ENCODE data around the gene ATP9A. TPM values are rescaled to one million over a fixed set of nuclear protein-coding genes. Genes with fewer than 3 reads are reported as not detected.

Gene ATP9A
- total RNA-seq, 2 experiments from 2014 or later = 0.11 to 0.19 TPM

DNA sequence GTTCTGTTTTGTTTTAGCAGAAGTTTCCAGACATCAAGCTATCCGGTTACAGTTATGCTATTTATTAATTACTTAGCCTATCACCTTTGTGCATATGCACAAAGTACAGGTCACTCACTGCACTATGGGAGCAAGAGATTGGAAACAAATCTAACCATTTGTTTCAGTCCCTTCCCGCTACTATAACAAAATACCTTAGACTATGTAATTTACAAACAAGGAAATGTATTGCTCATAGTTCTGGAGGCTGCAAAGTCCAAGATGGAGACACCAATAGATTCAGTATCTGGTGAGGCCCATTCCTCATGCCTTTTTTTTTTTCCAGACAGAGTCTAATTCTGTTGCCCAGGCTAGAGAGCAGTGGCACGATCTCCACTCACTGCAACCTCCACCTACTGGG lies 35.1 kb downstream of the ATP9A start:
- Histone ChIP-seq H3K27me3 (ENCODE audit: control insufficient read depth in 1 of 2, insufficient read depth in 2 of 2, low read length in 2 of 2) (no peaks in the 10 kb centered on the region), H3K36me3 (ENCODE audit: insufficient read depth, low read length) (no peaks in the 10 kb centered on the region), H3K27ac (ENCODE audit: low read depth in 1 of 2, low read length in 2 of 2) (no peak overlapping the region), H3K4me3 (ENCODE audit: low read length) (no peak overlapping the region), H3K9me3 (ENCODE audit: control insufficient read depth in 1 of 2, insufficient read depth in 1 of 2, low read length in 2 of 2) (no peaks in the 10 kb centered on the region), H3K4me1 (ENCODE audit: insufficient read depth, low read length) (no peaks in the 10 kb centered on the region)
- POLR2A ChIA-PET = no interaction called here
- CTCF ChIA-PET = no interaction called here
- no peaks in the 10 kb centered on the region for H3K36me3 Mint-ChIP-seq (ENCODE audit: low read depth)
- intact Hi-C loops (cut with DNase I, micrococcal nuclease) = no loop called here
- H3K9me3 Mint-ChIP-seq = no peaks in the 10 kb centered on the region
- H3K4me1 Mint-ChIP-seq (ENCODE audit: low read depth) = no peaks in the 10 kb centered on the region
- H3K27ac Mint-ChIP-seq = no peak overlapping the region
- peaks cover 3% of the 10 kb centered on the region for H3K27me3 Mint-ChIP-seq
- DNase-seq (no peak), ATAC-seq (ENCODE audit: poor library complexity) (no peak)
- TF ChIP-seq, protein P1, sequence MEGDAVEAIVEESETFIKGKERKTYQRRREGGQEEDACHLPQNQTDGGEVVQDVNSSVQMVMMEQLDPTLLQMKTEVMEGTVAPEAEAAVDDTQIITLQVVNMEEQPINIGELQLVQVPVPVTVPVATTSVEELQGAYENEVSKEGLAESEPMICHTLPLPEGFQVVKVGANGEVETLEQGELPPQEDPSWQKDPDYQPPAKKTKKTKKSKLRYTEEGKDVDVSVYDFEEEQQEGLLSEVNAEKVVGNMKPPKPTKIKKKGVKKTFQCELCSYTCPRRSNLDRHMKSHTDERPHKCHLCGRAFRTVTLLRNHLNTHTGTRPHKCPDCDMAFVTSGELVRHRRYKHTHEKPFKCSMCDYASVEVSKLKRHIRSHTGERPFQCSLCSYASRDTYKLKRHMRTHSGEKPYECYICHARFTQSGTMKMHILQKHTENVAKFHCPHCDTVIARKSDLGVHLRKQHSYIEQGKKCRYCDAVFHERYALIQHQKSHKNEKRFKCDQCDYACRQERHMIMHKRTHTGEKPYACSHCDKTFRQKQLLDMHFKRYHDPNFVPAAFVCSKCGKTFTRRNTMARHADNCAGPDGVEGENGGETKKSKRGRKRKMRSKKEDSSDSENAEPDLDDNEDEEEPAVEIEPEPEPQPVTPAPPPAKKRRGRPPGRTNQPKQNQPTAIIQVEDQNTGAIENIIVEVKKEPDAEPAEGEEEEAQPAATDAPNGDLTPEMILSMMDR (IDR thresholded peaks at IDR 0.05) = no peak
- H3K4me3 Mint-ChIP-seq = no peak overlapping the region

DNA sequence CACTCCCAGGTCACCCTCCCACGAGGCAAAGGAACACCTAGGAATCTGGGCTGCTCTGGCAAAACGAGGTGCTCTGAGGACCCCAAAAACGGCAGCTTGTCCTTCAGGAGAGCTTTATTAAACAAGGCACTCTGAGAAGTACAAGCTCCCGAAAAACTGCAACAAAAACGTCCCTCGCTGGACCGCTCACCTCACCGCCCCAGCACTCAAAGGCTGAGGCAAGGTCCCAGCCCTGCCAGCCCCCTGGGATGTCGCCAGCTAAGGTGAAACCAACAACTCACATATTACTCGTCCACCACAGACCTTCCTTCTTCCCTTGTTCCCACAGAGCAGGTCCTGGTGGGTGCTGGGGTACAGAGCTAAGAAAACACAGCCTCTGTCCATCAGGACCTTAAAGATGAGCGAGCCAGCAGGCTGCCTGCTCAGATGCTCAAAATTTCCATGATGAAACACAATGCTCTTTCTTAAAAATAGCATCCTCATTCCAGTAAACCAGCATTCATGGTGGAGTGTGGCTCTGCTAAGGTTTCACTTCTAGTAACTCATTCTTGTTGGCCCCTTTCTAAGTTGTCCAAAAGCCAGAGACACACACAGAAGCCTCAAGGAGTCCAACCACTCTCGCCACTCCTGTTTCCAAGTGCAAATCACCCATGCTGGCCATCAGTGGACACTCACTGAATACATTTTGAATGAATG lies 35.9 kb downstream of the ATP9A start:
- CTCF ChIA-PET = no interaction called here
- Histone ChIP-seq H3K4me3 (ENCODE audit: low read length) (no peak overlapping the region), H3K27me3 (ENCODE audit: control insufficient read depth in 1 of 2, insufficient read depth in 2 of 2, low read length in 2 of 2) (no peaks in the 10 kb centered on the region), H3K36me3 (ENCODE audit: insufficient read depth, low read length) (no peaks in the 10 kb centered on the region), H3K4me1 (ENCODE audit: insufficient read depth, low read length) (no peaks in the 10 kb centered on the region), H3K27ac (ENCODE audit: low read depth in 1 of 2, low read length in 2 of 2) (no peak overlapping the region), H3K9me3 (ENCODE audit: control insufficient read depth in 1 of 2, insufficient read depth in 1 of 2, low read length in 2 of 2) (no peaks in the 10 kb centered on the region)
- Mint-ChIP-seq H3K9me3 (no peaks in the 10 kb centered on the region), H3K27ac (no peak overlapping the region), H3K4me3 (no peak overlapping the region), H3K27me3 (peaks cover 3% of the 10 kb centered on the region), H3K36me3 (ENCODE audit: low read depth) (no peaks in the 10 kb centered on the region), H3K4me1 (ENCODE audit: low read depth) (no peaks in the 10 kb centered on the region)
- POLR2A ChIA-PET = no interaction called here
- no peak for DNase-seq
- TF ChIP-seq, protein P1 (IDR thresholded peaks at IDR 0.05) = no peak
- ATAC-seq (ENCODE audit: poor library complexity) = no peak
- intact Hi-C loops (cut with DNase I, micrococcal nuclease) = no loop called here

DNA sequence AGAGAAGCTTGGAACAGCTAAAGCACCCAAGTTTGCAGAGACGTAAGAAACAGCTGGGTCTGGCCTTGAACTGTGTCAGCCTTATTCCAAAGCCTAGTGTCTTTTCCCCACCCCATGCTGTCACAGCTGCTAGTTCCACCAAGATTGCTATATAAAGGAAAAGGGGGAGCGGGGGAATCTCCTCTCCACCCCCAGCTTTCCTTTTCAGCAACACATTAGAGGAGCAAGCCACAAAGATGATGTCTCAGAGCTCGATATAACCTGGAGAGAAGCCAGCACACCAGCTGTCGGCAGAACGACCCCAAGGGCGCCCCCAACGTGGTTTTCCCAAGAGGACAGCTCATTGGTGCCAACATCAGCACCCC lies 36.5 kb downstream of the ATP9A start:
- H3K4me3 Mint-ChIP-seq = no peak overlapping the region
- ATAC-seq (ENCODE audit: poor library complexity) = no peak
- no peak overlapping the region for H3K4me3 ChIP-seq (ENCODE audit: low read length)
- H3K36me3 ChIP-seq (ENCODE audit: insufficient read depth, low read length) = no peaks in the 10 kb centered on the region
- ChIA-PET CTCF (no interaction called here), POLR2A (no interaction called here)
- H3K4me1 ChIP-seq (ENCODE audit: insufficient read depth, low read length) = no peaks in the 10 kb centered on the region
- no peak for DNase-seq
- no peaks in the 10 kb centered on the region for H3K4me1 Mint-ChIP-seq (ENCODE audit: low read depth)
- no peaks in the 10 kb centered on the region for H3K9me3 Mint-ChIP-seq
- no peak overlapping the region for H3K27ac Mint-ChIP-seq
- no peak overlapping the region for H3K27ac ChIP-seq (ENCODE audit: low read depth in 1 of 2, low read length in 2 of 2)
- no peaks in the 10 kb centered on the region for H3K9me3 ChIP-seq (ENCODE audit: control insufficient read depth in 1 of 2, insufficient read depth in 1 of 2, low read length in 2 of 2)
- intact Hi-C loops (cut with DNase I, micrococcal nuclease) = no loop called here
- peaks cover 3% of the 10 kb centered on the region for H3K27me3 Mint-ChIP-seq
- H3K36me3 Mint-ChIP-seq (ENCODE audit: low read depth) = no peaks in the 10 kb centered on the region
- TF ChIP-seq, protein P1 (IDR thresholded peaks at IDR 0.05) = no peak
- no peaks in the 10 kb centered on the region for H3K27me3 ChIP-seq (ENCODE audit: control insufficient read depth in 1 of 2, insufficient read depth in 2 of 2, low read length in 2 of 2)

All from CD4-positive, alpha-beta T cell (primary cell).